ENCODE data around the gene SORCS1. TPM values are rescaled to one million over a fixed set of nuclear protein-coding genes. Genes with fewer than 3 reads are reported as not detected.

The SORCS1 gene
- polyA plus RNA-seq, 1 donor (not counting 4 experiments of a cell fraction or from before 2014, with no cell fraction given): not detected

GRCh38 chr10:106991091-106991490 is 173.4 kb downstream of the SORCS1 start:
- DNase-seq (ENCODE audit: low read depth, low spot score) (no peak), FAIRE-seq (no peak)
- dilution Hi-C loops (cut with MboI; ENCODE audit: extremely low pct_ligation_motif_present, low sequenced_read_pairs): no loop called here
- H3K27ac ChIP-seq (ENCODE audit: control insufficient read depth, insufficient read depth, low read length): no peak overlapping the region
- H4K20me1 ChIP-seq (ENCODE audit: control insufficient read depth, extremely low read depth, insufficient read depth, low read length): no peaks in the 10 kb centered on the region
- H3K36me3 ChIP-seq (ENCODE audit: control insufficient read depth in 2 of 2, extremely low read depth in 1 of 2, insufficient read depth in 2 of 2, low read length in 2 of 2): no peaks in the 10 kb centered on the region
- H3K27me3 ChIP-seq (ENCODE audit: control insufficient read depth, extremely low read depth, insufficient read depth, low read length): no peaks in the 10 kb centered on the region
- H3K9me3 ChIP-seq (ENCODE audit: control insufficient read depth, low read depth, low read length): no peaks in the 10 kb centered on the region
- TF ChIP-seq EZH2 (IDR thresholded peaks at IDR 0.05; ENCODE audit: low read length): no peak
- TF ChIP-seq CTCF (optimal IDR thresholded peaks at IDR 0.05 in 1 of 3, IDR thresholded peaks at IDR 0.05 in 1 of 3, conservative IDR thresholded peaks at IDR 0.05 in 1 of 3; ENCODE audit: extremely low read depth in 1 of 3, insufficient read depth in 2 of 3, low read length in 3 of 3): no peak
- no peak overlapping the region for H2AFZ ChIP-seq (ENCODE audit: control insufficient read depth, low read length)
- H3K4me3 ChIP-seq (ENCODE audit: control insufficient read depth in 2 of 3, extremely low read depth in 1 of 3, insufficient read depth in 2 of 3, low read depth in 1 of 3, low read length in 3 of 3): no peak overlapping the region
- H3K4me1 ChIP-seq (ENCODE audit: control insufficient read depth, extremely low read depth, insufficient read depth, low read length): no peaks in the 10 kb centered on the region
- no peaks in the 10 kb centered on the region for H3K79me2 ChIP-seq (ENCODE audit: control insufficient read depth, insufficient read depth, low read length)
- H3K4me2 ChIP-seq (ENCODE audit: control insufficient read depth, extremely low read depth, insufficient read depth, low read depth, low read length): no peak overlapping the region
- H3K9ac ChIP-seq (ENCODE audit: control insufficient read depth, extremely low read depth, insufficient read depth, low read length): no peak overlapping the region
- no peaks in the 10 kb centered on the region for H3K9me1 ChIP-seq (ENCODE audit: control insufficient read depth, extremely low read depth, insufficient read depth, low read length)

- no peak overlapping the region for H3K4me2 ChIP-seq (ENCODE audit: control insufficient read depth, extremely low read depth, insufficient read depth, low read depth, low read length)
- H3K4me3 ChIP-seq (ENCODE audit: control insufficient read depth in 2 of 3, extremely low read depth in 1 of 3, insufficient read depth in 2 of 3, low read depth in 1 of 3, low read length in 3 of 3): no peak overlapping the region
- TF ChIP-seq EZH2 (IDR thresholded peaks at IDR 0.05; ENCODE audit: low read length) (no peak), CTCF (optimal IDR thresholded peaks at IDR 0.05 in 1 of 3, IDR thresholded peaks at IDR 0.05 in 1 of 3, conservative IDR thresholded peaks at IDR 0.05 in 1 of 3; ENCODE audit: extremely low read depth in 1 of 3, insufficient read depth in 2 of 3, low read length in 3 of 3) (no peak)
- no peaks in the 10 kb centered on the region for H3K4me1 ChIP-seq (ENCODE audit: control insufficient read depth, extremely low read depth, insufficient read depth, low read length)
- no peaks in the 10 kb centered on the region for H3K9me3 ChIP-seq (ENCODE audit: control insufficient read depth, low read depth, low read length)
- no peak overlapping the region for H2AFZ ChIP-seq (ENCODE audit: control insufficient read depth, low read length)
- FAIRE-seq: no peak
- no peaks in the 10 kb centered on the region for H3K9me1 ChIP-seq (ENCODE audit: control insufficient read depth, extremely low read depth, insufficient read depth, low read length)
- H4K20me1 ChIP-seq (ENCODE audit: control insufficient read depth, extremely low read depth, insufficient read depth, low read length): no peaks in the 10 kb centered on the region
- no peaks in the 10 kb centered on the region for H3K79me2 ChIP-seq (ENCODE audit: control insufficient read depth, insufficient read depth, low read length)
- no peak overlapping the region for H3K27ac ChIP-seq (ENCODE audit: control insufficient read depth, insufficient read depth, low read length)
- no peak overlapping the region for H3K9ac ChIP-seq (ENCODE audit: control insufficient read depth, extremely low read depth, insufficient read depth, low read length)
- H3K27me3 ChIP-seq (ENCODE audit: control insufficient read depth, extremely low read depth, insufficient read depth, low read length): no peaks in the 10 kb centered on the region
- no peaks in the 10 kb centered on the region for H3K36me3 ChIP-seq (ENCODE audit: control insufficient read depth in 2 of 2, extremely low read depth in 1 of 2, insufficient read depth in 2 of 2, low read length in 2 of 2)
- DNase-seq (ENCODE audit: low read depth, low spot score): no peak
- dilution Hi-C loops (cut with MboI; ENCODE audit: extremely low pct_ligation_motif_present, low sequenced_read_pairs): no loop called here
Measured at GRCh38 chr10:106987362-106987761, 177.1 kb downstream of the SORCS1 start.

All from keratinocyte (primary cell).